Stimulated activated naive CD8-positive, alpha-beta T cell treated with anti-CD3 and anti-CD28 coated beads, Interleukin-15, Interleukin-2, amounts not matched to agents 100 U/mL and 50 U/mL, for 24 hours (primary cell): Measurements from ENCODE around the gene STYK1.

ENCODE experiments used
- ATAC-seq: fragments of 150-1000 bp; cut with Tn5 transposase; one replicate; pipeline ENCODE4 v1.10.0; 2021
- DNase-seq: peaks from one replicate; pipeline ENCODE4 v3.0.0; 2021

STYK1 gene

GRCh38 chr12:10673659-10674384 is at the start of gene STYK1:
Gene STYK1, minus strand, starts transcription at chr12:10674052. Its CDS starts 39,434 bp downstream, at chr12:10634618.
- peak; percentile 80 for DNase-seq
- ATAC-seq, result peak; percentile 77

- ATAC-seq, result peak; percentile 39
- peak; percentile 73 for DNase-seq
These were observed 49.3 kb upstream of the STYK1 start, which contains the start of gene YBX3 for GRCh38 chr12:10722905-10723746. Gene YBX3, minus strand, starts transcription at chr12:10723323. Its CDS starts 212 bp downstream, at chr12:10723111.

- peak; percentile 74 for ATAC-seq
- peak; percentile 66 for DNase-seq
These were observed 48.7 kb upstream of the STYK1 start for GRCh38 chr12:10722502-10722904.

- peak; percentile 72 for DNase-seq
- ATAC-seq, result peak; percentile 66
These were observed 48.0 kb upstream of the STYK1 start for GRCh38 chr12:10721651-10722501.

- no peak for ATAC-seq
- no peak for DNase-seq
These were observed 47.3 kb upstream of the STYK1 start for GRCh38 chr12:10720974-10721650.

- no peak for ATAC-seq
- no peak for DNase-seq
These were observed 45.6 kb upstream of the STYK1 start for GRCh38 chr12:10719482-10719881.

GRCh38 chr12:10718279-10718821 is 44.5 kb upstream of the STYK1 start:
- ATAC-seq (no peak), DNase-seq (no peak)

- no peak for DNase-seq
- ATAC-seq, result no peak
These were observed 43.6 kb upstream of the STYK1 start for GRCh38 chr12:10717410-10717809.

GRCh38 chr12:10716704-10717315 is 43.0 kb upstream of the STYK1 start:
- ATAC-seq (no peak), DNase-seq (no peak)

GRCh38 chr12:10716277-10716676 is 42.4 kb upstream of the STYK1 start:
- no peak for ATAC-seq
- no peak for DNase-seq

- DNase-seq (no peak), ATAC-seq (peak; percentile 83)
These were observed 41.6 kb upstream of the STYK1 start for GRCh38 chr12:10715491-10715890.

GRCh38 chr12:10709808-10710207 is 36.0 kb upstream of the STYK1 start:
- ATAC-seq (no peak), DNase-seq (no peak)

GRCh38 chr12:10708862-10709261 is 35.0 kb upstream of the STYK1 start:
- no peak for ATAC-seq
- DNase-seq, result no peak

- ATAC-seq (no peak), DNase-seq (no peak)
These were observed 31.8 kb upstream of the STYK1 start for GRCh38 chr12:10705655-10706054.

GRCh38 chr12:10701843-10702242 is 28.0 kb upstream of the STYK1 start:
- ATAC-seq, result no peak
- DNase-seq, result no peak

- ATAC-seq, result peak; percentile 92
- DNase-seq, result peak; percentile 28
These were observed 27.4 kb upstream of the STYK1 start for GRCh38 chr12:10701131-10701681.

- ATAC-seq, result no peak
- no peak for DNase-seq
These were observed 26.7 kb upstream of the STYK1 start for GRCh38 chr12:10700581-10700980.

- no peak for DNase-seq
- no peak for ATAC-seq
These were observed 24.0 kb upstream of the STYK1 start for GRCh38 chr12:10697862-10698261.

- DNase-seq (no peak), ATAC-seq (no peak)
These were observed 23.3 kb upstream of the STYK1 start for GRCh38 chr12:10697156-10697555.

GRCh38 chr12:10690906-10691305 is 17.1 kb upstream of the STYK1 start:
- DNase-seq (no peak), ATAC-seq (no peak)

GRCh38 chr12:10689146-10689545 is 15.3 kb upstream of the STYK1 start:
- no peak for ATAC-seq
- no peak for DNase-seq
